Prostate gland (tissue), 2 donors: ENCODE measurements around the gene STK17A.

Experiments
- POLR2A ChIP-seq: fragments of 450-650 bp; IDR thresholded peaks from one replicate; pipeline ENCODE4 v1.6.1; 2016; ENCODE audit warnings: antibody characterized with exemption, mild to moderate bottlenecking
- POLR2AphosphoS5 ChIP-seq: sonication (generic); formaldehyde crosslinking; IDR thresholded peaks from one replicate; pipeline ENCODE4 v1.6.1; 2017; ENCODE audit warnings: antibody characterized with exemption
- TF ChIP-seq, protein P1 (sequence below), 4 experiments: fragments of 200-600 bp in 2 of 4; fragments of 450-650 bp in 2 of 4; sonication (generic) in 2 of 4; IDR thresholded peaks; 1 replicate in 3 of 4; 2 replicates in 1 of 4; pipeline ENCODE4 v1.5.1; 2016 to 2019; ENCODE audit warnings: antibody characterized with exemption in 4 of 4, mild to moderate bottlenecking in 2 of 4, moderate library complexity in 2 of 4

DNA sequence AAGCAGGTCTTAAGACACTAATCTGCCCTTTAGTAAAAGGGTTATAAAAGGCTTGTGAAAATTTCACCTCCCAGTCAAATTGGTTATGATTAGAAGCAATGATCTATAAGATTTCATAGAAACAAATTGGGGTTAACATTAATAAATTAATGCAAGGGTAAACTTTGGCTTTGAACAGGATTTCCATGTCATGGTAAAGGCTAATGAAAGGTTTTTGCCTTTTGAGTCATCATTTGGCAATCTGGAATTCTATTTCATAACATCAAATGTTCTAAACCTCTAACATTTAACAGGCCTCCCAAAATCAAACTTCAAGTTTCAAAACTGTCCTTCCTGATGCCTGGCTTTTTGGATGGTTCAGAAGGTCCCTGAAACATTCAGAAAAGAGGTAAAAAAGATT lies 84.0 kb downstream of the STK17A start:
- TF ChIP-seq POLR2A: no peak
- TF ChIP-seq, protein P1, sequence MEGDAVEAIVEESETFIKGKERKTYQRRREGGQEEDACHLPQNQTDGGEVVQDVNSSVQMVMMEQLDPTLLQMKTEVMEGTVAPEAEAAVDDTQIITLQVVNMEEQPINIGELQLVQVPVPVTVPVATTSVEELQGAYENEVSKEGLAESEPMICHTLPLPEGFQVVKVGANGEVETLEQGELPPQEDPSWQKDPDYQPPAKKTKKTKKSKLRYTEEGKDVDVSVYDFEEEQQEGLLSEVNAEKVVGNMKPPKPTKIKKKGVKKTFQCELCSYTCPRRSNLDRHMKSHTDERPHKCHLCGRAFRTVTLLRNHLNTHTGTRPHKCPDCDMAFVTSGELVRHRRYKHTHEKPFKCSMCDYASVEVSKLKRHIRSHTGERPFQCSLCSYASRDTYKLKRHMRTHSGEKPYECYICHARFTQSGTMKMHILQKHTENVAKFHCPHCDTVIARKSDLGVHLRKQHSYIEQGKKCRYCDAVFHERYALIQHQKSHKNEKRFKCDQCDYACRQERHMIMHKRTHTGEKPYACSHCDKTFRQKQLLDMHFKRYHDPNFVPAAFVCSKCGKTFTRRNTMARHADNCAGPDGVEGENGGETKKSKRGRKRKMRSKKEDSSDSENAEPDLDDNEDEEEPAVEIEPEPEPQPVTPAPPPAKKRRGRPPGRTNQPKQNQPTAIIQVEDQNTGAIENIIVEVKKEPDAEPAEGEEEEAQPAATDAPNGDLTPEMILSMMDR (IDR thresholded peaks at IDR 0.05): no peak
- no peak for TF ChIP-seq POLR2AphosphoS5
